DMS 273 treated with DMSO at 0.1 percent for 48 hours (cell line): ENCODE results near the gene DMRT2.
A peak's percentile ranks its signal among the peaks of the same experiment; 100 is the strongest.

Experiments
- DNase-seq: peaks from one replicate; lab custom pipeline; 2025; lab: John Stamatoyannopoulos, UW

The DMRT2 gene

GRCh38 chr9:1050125-1050895 lies at the start of gene DMRT2:
Gene DMRT2, plus strand, starts transcription at chr9:1050357. Its CDS starts 1,257 bp downstream, at chr9:1051614.
- DNase-seq = peak; percentile 82

DNA sequence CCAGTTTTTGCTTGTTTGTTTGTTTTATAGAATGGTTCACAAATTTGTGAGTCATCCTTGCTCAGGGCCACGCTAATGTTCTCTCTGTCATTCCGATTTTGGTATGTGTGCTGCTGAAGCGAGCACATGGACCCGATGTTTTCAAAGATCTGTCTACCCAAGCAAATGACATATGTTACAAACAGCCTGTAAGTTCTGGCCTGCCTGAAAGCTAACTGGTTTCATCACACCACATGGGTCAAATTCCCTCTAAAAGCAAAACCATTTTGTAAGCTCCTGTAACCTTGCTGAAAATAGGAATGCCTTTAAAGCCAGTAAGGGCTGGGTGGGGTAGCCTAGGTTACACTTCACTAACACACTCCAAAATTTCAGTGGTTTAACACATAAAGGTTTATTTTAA lies 48.3 kb upstream of the DMRT2 start:
- DNase-seq = no peak

- no peak for DNase-seq
These were observed 47.5 kb upstream of the DMRT2 start for GRCh38 chr9:1002678-1003077.

DNA sequence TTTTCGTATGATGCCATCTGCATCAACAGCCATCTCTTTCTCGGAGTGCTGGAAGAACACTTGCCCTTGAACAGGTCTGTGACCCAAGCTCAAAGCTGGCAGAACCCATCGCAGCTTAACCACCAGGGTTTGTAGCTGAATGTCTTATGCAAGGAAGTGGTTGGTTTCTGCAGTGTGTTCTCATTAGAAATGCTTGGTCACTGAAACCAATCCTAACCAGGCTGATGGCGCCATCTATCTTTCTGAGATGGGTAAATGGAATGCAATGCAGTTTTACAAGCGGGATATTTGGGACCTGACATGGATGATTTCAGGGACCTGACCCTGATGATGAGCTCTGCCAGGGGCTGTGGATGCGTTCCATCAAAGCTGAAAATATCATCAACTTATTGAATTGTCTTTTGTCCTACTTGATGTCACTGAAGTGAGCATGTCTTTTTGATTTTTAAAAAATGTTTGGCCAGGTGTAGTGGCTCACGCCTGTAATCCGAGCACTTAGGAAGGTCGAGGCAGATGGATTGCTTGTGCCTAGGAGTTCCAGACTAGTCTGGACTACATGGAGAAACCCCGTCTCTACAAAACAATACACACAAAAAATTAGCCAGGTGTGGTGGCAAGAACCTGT lies 45.0 kb upstream of the DMRT2 start:
- no peak for DNase-seq

GRCh38 chr9:1007312-1007711 lies 42.8 kb upstream of the DMRT2 start:
- no peak for DNase-seq

- no peak for DNase-seq
These were observed 41.9 kb upstream of the DMRT2 start for GRCh38 chr9:1008216-1008615.

GRCh38 chr9:1009101-1009707 lies 41.0 kb upstream of the DMRT2 start:
- no peak for DNase-seq

- no peak for DNase-seq
These were observed 37.1 kb upstream of the DMRT2 start for GRCh38 chr9:1013021-1013420.

- DNase-seq = no peak
These were observed 35.9 kb upstream of the DMRT2 start for GRCh38 chr9:1014225-1014624.

DNA sequence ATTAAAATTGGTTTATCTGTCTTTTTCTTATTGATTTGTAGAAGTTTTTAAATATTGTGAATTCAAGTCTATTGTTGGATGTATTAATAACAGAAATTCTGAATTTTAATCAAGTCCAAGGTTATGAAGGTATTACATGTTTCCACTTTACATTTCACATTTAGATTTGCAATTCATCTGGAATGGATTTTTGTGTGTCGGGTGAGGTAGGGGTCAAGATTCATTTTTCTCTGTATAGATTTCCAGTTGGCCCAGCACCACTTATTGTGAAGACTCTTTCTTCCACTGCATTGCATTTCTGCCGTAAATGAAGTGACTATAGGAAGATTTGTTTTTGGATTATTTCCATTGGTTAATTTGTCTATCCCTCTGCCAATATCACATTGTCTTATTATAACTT lies 35.5 kb upstream of the DMRT2 start:
- DNase-seq = no peak

GRCh38 chr9:1018121-1018520 lies 32.0 kb upstream of the DMRT2 start:
- DNase-seq = no peak

DNA sequence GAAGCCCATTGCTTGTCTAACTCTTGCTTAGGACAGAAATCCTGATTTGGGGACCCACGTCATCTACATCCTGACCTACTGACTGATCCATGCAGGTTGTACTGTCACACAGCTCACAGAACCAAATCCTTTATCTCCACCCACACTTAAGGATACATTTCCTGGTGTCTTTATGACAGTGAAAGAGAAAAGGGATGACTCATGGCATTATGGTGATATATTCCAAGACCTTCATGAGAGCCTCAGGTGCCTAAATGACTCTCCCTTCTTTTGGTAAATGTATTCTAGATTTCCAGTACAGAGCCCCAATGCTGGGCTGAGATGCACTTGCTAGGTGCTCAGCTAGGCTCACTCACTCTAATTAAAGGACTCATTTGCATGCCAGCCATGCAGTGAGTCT lies 26.0 kb upstream of the DMRT2 start:
- DNase-seq = no peak

DNA sequence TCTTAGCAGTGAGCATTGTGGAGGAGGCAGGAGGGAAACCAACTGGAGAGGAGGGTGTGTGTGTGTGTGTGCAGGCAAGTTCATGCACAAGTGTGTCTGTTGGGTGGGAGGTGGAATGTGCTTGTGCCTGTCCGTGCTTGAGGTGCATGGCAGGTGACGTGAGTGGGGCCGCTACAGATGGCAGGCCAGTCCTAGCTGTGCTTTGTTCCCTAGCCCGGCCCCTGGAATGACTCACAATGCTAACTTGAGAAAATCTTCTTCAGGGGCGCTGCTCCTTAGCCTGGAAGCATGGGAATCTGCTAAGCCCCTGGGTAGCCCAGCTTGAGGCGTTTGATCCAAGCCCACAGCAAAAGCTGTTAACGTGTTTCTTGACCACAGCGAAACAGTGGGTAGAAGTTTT lies 25.0 kb upstream of the DMRT2 start:
- no peak for DNase-seq

- no peak for DNase-seq
These were observed 23.9 kb upstream of the DMRT2 start for GRCh38 chr9:1026219-1026618.

DNA sequence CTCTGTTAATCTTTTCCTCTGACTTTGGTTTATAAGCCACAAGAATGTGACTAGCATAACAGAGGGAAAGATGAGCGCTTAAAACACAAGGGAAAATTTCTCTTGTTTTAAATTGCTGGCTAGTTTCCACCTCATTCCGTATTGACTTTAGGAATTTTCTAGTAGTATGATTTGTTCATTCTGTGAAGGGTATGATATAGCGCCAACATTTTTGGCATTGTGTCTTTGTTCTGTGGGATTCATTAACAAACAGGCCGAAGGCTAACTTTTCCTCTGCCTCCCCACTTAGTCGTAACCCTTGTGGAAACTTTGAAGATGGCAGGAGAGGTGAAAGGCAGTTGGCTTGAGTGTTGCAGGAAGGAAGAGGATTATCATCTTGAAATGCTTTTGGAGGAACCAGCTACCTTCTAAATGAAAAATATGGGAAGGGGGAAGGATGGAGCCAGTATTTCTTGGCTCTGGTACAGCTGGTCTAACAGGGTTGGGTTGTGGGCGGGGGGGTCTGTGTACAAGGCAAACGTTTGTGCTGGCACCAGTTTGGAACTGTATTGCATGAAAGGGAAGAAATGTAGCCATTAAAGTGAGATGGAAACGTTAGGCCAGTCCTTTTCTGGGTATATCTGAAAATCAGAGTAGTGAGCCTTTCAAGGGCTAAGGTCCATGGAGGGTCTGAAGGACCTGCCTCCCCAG lies 21.5 kb upstream of the DMRT2 start:
- no peak for DNase-seq

DNA sequence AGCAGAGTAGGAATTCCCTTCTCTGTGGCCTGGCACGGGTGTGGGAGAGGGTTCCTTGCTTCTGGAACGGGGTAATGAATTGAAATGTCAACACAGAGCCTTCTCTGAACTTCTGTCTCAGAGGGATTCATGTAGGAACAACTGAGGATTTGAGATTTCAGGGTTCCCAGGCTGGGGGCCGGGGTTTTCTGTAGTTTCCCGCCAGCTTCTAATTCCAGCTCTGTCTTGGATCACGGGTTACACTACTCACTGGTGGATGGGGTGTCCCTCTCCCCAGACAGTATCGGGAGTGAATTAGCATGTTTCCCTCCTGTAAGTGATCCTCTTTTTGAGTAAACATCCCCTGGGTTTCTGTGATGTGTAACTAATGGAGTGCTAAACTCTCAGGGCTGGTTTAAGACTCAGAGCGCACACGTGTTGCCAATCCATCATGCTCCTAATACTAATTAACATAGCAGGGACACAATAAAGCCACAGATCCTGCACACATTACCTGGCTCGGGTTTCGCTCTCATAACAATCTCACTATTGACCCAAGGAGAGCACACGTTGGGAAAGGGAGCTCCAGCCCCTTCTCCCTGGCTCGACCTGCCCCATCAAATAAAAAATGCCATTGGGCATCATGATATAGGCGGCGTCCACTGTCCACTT lies 18.1 kb upstream of the DMRT2 start:
- DNase-seq = no peak

DNA sequence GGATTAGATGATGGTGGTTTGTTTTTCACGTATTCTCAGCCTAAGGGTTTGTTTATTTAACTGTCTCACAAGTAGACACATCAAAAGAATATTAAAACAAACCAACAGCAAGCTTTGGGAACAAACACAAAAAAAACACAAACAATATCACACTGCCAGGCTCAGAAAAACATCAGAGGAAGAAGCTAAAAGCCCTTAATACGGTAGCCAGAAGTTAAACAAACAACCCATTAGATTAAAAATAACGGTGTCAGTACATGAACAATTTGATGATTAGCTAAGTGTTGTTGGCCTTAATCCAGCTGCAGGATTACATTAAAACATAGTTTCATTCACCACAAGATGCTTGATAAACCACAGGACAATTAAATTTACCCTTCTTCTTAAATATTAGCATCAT lies 15.9 kb upstream of the DMRT2 start:
- DNase-seq = no peak

DNA sequence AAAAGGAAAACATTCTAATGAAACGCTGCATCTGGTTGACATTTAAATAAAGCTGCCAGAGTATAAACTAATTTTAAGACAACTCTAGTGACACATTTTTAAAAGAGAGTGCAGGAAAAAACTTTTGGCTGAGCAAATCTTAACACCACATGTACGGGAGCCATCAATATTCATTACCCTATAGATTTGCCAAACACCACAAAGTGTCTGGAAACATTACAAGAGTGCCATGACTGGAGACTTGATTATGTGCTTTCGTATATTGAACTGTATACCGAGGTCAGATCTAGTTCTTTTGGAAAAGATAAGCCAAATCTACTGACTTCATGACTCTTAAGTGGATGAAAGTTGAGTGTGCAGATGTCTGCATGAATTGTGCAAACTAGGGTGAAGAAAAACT lies 10.6 kb upstream of the DMRT2 start:
- DNase-seq = no peak

DNA sequence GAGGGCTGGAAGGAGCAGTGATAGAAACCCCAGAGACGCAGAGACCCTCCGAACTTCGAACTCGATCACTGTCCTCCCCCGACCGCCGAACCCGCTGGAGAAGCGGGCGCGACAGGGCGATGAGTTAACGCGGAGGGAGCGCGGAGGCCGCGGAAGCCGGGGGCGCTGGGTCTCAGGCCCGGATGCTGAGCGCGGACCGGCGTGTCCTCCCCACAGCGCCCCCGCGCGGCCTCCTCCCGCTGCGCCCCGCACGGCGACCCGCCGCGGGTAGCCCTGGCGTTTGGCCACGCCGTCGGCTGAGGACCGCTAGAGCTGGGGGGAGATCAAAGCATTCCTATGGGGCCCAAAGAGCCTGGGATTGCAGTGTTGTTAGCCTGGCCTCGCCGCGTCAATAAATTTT lies 7.7 kb upstream of the DMRT2 start:
- DNase-seq = no peak

DNA sequence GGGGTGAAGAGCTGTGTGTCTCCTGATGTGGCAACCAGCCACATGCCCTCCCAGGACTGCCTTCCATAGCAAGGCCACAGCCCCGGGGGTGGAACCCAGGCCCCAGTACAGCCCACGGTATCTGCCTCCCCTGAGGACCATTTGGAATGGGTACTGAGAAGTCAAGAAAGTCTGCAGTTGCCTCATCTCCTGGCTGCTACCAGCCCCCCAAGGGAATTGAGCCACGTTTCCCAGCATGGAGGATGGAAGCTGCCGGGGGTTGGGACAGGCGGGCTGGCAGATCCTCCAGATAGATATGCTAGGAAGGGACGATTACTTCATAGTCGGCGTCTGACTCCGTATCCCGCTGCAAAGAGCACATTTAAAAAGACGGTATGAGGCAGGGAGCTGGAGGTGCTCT lies 5.5 kb upstream of the DMRT2 start:
- no peak for DNase-seq

DNA sequence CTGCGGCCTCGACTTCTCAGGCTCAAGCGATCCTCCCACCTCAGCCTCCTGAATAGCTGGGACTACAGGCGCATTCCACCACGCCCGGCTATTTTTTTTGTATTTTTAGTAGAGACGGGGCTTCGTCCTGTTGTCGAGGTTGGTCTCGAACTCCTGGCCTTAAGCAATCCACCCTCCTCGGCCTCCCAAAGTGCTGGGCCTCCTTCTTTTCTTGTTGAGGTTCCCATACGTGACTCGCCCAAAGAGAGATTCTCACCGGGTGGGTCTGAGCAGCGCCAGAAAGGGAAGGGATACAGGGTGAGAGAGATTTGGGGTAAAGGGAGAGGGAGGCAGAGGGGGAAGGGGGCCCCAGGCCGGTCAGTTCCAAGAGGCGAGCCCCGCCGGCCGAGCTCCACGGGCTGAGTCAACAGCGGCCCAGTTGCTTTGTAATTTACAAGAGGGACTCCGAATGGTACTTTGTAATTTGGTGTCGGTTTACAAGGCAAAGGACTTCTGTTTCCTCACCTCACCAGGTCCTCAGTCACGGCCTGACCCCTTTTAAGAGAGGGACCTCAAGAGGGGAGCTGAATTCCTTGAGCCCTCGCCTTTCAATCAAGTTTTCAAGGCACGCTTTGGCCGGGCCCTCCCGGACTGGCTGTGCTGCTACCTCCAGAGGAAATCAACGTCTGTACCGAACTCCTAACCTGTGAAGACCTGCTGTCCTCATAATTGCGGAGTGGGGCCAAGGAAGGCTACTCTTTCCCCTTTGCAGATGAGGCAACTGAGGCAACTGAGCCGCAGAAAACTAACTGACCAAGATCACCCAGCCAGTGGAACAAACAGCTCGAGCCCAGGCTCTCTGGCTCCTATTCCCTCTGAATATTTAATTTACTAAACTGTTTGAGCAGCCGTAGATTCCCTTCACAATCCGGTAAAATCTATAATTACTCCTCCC lies 3.3 kb upstream of the DMRT2 start:
- no peak for DNase-seq
